Central memory CD8-positive, alpha-beta T cell (primary cell): ENCODE results near the gene STRN.
A peak's percentile ranks its signal among the peaks of the same experiment; 100 is the strongest.
"Not testable (repeated sequence)": the region's sequence is repeated elsewhere in the genome, so short reads cannot be mapped to it uniquely, and the experiment has no call there.

Experiments
- ATAC-seq: fragments of 150-1000 bp; cut with Tn5 transposase; replicated peaks from 2 replicates; pipeline ENCODE4 v1.10.0; 2022; ENCODE audit warnings: mild to moderate bottlenecking, moderate FRiP score, moderate number of reproducible peaks; ENCODE audit not compliant: poor library complexity, severe bottlenecking; ENCODE audit errors: extremely low read depth
- DNase-seq, 2 donors: peaks; one replicate each; pipeline ENCODE4 v3.0.0; 2021; ENCODE audit warnings: low spot score in 2 of 2
- H3K27ac Mint-ChIP-seq: one replicate; pipeline ENCODE4 v1.8.0; 2022; ENCODE audit warnings: low read depth, mild to moderate bottlenecking, moderate library complexity, mixed read lengths
- H3K27me3 Mint-ChIP-seq: one replicate; pipeline ENCODE4 v1.8.0; 2022; ENCODE audit warnings: mixed read lengths
- H3K36me3 Mint-ChIP-seq: one replicate; pipeline ENCODE4 v1.8.0; 2022; ENCODE audit warnings: mild to moderate bottlenecking, moderate library complexity, mixed read lengths; ENCODE audit not compliant: insufficient read depth
- H3K4me1 Mint-ChIP-seq: one replicate; pipeline ENCODE4 v1.8.0; 2022; ENCODE audit warnings: mixed read lengths
- H3K4me3 Mint-ChIP-seq: one replicate; pipeline ENCODE4 v1.8.0; 2022; ENCODE audit warnings: mild to moderate bottlenecking, moderate library complexity, mixed read lengths
- H3K9me3 Mint-ChIP-seq: one replicate; pipeline ENCODE4 v1.8.0; 2022; ENCODE audit warnings: mixed read lengths

STRN gene

DNA sequence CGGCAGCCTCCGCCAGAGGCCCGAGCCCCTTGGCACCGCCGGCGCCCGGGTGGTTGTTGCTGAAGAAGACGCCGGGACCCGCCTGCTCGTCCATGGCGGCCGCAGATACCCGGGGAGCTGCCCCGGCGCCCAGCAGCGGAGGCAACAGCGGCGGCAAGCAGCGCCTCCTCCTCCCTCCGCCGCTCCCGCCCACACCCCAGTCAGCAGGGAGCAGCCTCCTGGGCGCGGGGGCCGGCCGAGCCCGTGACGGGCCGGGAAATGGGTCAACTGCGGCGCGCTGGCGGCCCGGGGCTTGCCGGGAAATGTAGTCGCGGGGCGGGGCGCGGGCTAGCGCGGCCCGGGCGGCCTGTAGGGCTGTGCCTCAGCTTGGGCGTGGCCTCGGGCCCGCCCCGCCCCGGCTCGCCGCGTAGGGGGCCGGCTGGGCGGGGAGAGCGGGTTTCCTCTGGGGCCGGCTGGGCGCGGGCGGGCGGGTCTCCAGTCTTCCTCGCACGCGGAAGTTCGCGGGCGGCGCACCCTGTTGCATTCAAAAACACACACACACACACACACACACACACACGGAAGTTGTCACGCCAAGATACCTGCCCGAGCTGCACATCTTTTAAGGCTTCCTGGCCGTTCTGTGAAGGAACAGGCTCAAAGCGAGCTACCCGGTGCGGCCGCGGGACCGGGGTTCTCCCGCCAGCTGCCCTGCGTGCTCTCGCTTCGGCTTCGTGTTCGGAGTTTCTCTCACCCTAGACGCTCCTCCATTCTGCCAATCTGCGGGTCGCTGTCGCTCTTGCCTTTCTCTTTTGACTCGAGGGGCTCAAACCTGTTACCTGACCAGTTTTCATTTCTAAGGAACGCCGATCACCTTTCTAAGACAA is at the start of gene STRN:
Gene STRN, minus strand, starts transcription at position 167 of the 866 bp plus-strand sequence. Its CDS starts 73 bp downstream, at position 94.
- no peaks in the 10 kb centered on the region for H3K9me3 Mint-ChIP-seq

DNA sequence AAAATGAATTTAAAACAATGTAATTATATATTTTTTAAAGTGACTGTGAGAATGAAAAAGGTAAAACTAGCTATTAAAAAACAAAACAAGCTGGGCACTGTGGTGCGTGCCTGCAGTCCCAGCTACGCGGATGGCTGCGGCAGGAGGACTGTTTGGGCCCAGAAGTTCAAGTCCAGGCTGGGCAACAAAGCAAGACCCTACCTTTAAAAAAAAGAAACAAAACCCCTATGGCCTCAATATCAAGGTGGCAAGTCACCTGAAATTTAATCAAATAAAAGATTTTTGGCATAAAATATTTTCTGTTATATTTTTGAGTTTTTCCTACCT is 46.9 kb upstream of the STRN start:
- peaks cover 69% of the 10 kb centered on the region for H3K36me3 Mint-ChIP-seq
- H3K4me3 Mint-ChIP-seq = no peak overlapping the region
- DNase-seq = no peak
- H3K27ac Mint-ChIP-seq = no peak overlapping the region
- no peak for ATAC-seq
- no peaks in the 10 kb centered on the region for H3K9me3 Mint-ChIP-seq
- H3K27me3 Mint-ChIP-seq = no peaks in the 10 kb centered on the region
- no peaks in the 10 kb centered on the region for H3K4me1 Mint-ChIP-seq

More for the DNA sequence above, at the start of gene STRN:
- peak; percentile 95 to 97 for DNase-seq
- peak within 1 kb of the TSS; percentile 93 for H3K4me3 Mint-ChIP-seq
- H3K4me1 Mint-ChIP-seq = peaks cover 51% of the 10 kb centered on the region
- peak within 1 kb of the TSS; percentile 98 for H3K27ac Mint-ChIP-seq
- ATAC-seq = peak; percentile 91
- peaks cover 7% of the 10 kb centered on the region for H3K36me3 Mint-ChIP-seq
- H3K27me3 Mint-ChIP-seq = no peaks in the 10 kb centered on the region

DNA sequence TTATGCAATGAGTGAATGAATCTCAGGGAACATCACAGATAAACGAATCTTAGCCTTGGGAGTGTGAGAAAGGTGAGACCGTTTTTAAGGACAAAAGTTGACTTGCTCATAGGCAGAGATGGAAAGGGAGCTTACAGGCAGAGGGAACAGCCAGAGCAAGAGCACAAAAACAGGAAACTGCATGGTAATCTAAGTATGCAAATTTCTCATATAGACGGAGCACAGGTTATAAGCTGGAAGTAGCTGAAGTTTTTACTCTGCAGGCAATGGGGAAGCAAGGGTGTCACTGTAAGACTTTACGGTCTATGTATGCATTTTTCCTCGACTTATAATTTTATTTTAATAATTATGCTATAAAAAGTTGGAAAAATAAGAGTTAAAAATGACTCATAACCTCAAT is 44.8 kb upstream of the STRN start:
- no peak overlapping the region for H3K27ac Mint-ChIP-seq
- no peak for DNase-seq
- peaks cover 66% of the 10 kb centered on the region for H3K36me3 Mint-ChIP-seq
- H3K4me1 Mint-ChIP-seq = no peaks in the 10 kb centered on the region
- no peak for ATAC-seq
- H3K27me3 Mint-ChIP-seq = no peaks in the 10 kb centered on the region
- no peak overlapping the region for H3K4me3 Mint-ChIP-seq
- no peaks in the 10 kb centered on the region for H3K9me3 Mint-ChIP-seq

- H3K36me3 Mint-ChIP-seq = peaks cover 59% of the 10 kb centered on the region
- H3K4me3 Mint-ChIP-seq = peak overlapping the region; percentile 21
- peak overlapping the region; percentile 62 for H3K27ac Mint-ChIP-seq
Measured at GRCh38 chr2:37005118-37005868, 39.0 kb upstream of the STRN start.

DNA sequence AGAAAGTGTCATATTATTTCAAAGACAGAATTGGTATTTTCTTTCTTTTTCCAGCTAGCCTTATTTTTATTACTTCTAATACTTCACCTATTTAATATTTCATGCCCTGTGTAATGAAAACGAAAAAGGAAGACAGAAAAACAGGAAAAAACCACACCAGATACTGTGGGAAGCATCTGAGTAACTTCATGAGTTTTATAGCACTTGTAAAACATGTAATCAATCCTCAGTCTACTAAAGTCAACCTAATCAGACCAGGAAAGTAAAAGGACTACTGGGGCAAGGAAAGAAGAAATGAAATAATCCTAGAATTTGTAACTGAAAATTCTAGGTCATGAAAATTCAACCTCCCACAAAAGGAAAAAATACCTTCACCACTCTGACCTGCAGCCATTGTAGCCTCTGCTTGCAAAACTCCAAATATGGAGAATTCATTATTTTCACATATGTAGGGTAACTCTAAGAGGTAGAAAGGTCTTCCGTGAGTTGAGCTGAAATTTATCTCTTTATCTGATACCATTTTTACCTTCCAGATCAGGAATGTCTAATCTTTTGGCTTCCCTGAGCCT is 34.7 kb upstream of the STRN start:
- DNase-seq (no peak), ATAC-seq (no peak)
- Mint-ChIP-seq H3K4me3 (no peak overlapping the region), H3K27me3 (no peaks in the 10 kb centered on the region), H3K9me3 (no peaks in the 10 kb centered on the region), H3K4me1 (peaks cover 10% of the 10 kb centered on the region), H3K36me3 (peaks cover 68% of the 10 kb centered on the region), H3K27ac (no peak overlapping the region)

More at GRCh38 chr2:37005118-37005868, 39.0 kb upstream of the STRN start:
- Mint-ChIP-seq H3K9me3 (no peaks in the 10 kb centered on the region), H3K4me1 (peaks cover 10% of the 10 kb centered on the region), H3K27me3 (no peaks in the 10 kb centered on the region)
- ATAC-seq = peak; percentile 88
- DNase-seq = no peak

DNA sequence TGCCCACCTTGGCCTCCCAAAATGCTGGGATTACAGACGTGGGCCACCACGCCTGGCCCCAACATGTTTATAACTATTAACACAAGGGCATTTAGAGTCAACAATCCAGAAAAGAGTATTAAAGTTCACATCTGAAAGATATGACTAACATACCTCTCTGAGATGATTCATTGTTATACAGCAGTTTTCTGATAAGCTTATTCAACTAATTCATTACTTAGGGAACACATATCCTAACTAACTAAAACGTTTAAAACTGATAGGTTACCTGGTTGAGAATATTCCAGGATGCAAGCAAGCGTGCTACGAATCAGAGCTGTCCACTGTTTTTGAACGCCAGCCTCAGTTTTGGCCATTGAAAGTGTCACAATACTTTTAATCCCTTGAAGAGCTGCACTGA is 34.0 kb upstream of the STRN start:
- Mint-ChIP-seq H3K36me3 (peaks cover 70% of the 10 kb centered on the region), H3K27me3 (no peaks in the 10 kb centered on the region), H3K27ac (no peak overlapping the region), H3K4me1 (peaks cover 8% of the 10 kb centered on the region), H3K4me3 (no peak overlapping the region), H3K9me3 (no peaks in the 10 kb centered on the region)
- DNase-seq (no peak), ATAC-seq (no peak)

DNA sequence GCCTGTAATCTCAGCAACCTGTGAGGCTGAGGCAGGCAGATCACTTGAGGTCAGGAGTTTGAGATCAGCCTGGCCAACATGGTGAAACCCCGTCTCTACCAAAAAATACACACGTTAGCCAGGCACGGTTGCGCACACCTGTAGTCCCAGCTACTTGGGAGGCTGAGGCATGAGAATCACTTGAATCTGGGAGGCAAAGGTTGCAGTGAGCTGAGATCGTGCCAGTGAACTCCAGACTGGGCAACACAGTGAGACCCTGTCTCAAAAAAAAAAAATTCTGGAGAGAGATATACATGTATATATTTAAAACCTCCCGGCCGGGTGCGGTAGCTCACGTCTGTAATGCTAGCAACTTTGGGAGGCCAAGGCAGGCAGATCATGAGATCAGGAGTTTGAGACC is 33.1 kb upstream of the STRN start:
- not testable (repeated sequence) for H3K4me3 Mint-ChIP-seq, H3K4me1 Mint-ChIP-seq, H3K9me3 Mint-ChIP-seq, ATAC-seq, H3K27me3 Mint-ChIP-seq, DNase-seq
- peaks cover 62% of the 10 kb centered on the region for H3K36me3 Mint-ChIP-seq
- peak overlapping the region; percentile 32 for H3K27ac Mint-ChIP-seq

DNA sequence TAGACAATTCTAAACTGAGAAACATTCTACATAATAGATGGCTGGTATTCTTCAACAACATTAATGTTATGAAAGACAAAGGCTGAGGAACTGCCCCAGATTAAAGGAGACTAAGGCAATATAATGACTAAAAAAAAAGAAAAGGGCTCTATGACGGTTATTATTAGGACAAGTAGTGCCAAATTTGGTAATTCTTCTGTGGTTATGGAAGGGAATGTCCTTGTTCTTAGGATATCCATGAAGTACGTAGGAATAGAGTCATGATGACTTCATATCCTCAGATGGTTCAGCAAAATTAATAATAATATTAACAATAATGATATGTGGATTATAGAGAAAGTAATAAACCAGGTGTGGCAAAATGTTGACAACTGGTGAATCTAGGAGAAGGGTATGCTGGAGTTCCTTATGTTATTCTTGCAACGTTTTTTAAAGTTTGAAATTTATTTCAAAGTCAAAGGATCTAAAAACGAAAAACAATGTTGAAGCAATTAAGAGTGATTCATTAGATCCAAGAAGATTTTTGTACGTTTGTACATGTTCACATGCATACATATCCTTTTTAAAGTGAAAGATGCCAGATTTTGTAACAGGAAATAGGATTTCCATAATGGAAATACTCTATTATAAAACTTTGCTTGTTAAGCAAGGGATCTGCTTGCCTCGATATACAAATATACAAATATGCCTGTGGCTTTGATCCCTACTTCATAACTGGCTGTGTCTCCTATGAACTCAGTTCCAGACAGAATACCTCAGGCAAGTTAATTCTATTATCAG is 27.7 kb upstream of the STRN start:
- peaks cover 39% of the 10 kb centered on the region for H3K36me3 Mint-ChIP-seq
- H3K4me1 Mint-ChIP-seq = no peaks in the 10 kb centered on the region

GRCh38 chr2:36988008-36988407 is 21.7 kb upstream of the STRN start:
- no peak for ATAC-seq
- no peak for DNase-seq
- Mint-ChIP-seq H3K4me1 (no peaks in the 10 kb centered on the region), H3K27me3 (no peaks in the 10 kb centered on the region), H3K4me3 (no peak overlapping the region), H3K27ac (no peak overlapping the region), H3K36me3 (peaks cover 36% of the 10 kb centered on the region), H3K9me3 (no peaks in the 10 kb centered on the region)

More for the DNA sequence above, 27.7 kb upstream of the STRN start:
- no peak for ATAC-seq
- Mint-ChIP-seq H3K9me3 (no peaks in the 10 kb centered on the region), H3K4me3 (no peak overlapping the region), H3K27me3 (no peaks in the 10 kb centered on the region), H3K27ac (no peak overlapping the region)
- DNase-seq = no peak

DNA sequence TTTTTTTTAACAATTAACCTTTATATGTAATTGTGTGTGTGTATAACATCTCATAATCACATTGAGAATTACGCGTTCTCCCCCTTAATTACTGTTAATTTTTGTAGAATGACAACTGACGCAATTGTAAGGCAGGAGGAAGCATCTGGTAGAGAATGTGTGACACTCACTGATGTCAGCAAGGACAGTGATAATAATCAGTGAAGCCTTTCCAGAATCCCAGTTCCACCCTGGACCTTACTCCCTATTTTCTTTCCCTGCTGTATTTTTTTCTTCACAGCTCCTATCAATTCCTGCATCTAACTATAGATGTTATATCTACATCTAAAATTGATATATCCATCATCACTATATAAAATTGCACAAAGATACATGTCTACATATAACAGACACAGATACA is 16.1 kb upstream of the STRN start:
- DNase-seq (no peak), ATAC-seq (no peak)
- no peak overlapping the region for H3K27ac Mint-ChIP-seq
- no peaks in the 10 kb centered on the region for H3K27me3 Mint-ChIP-seq
- no peaks in the 10 kb centered on the region for H3K4me1 Mint-ChIP-seq
- peaks cover 37% of the 10 kb centered on the region for H3K36me3 Mint-ChIP-seq
- H3K9me3 Mint-ChIP-seq = no peaks in the 10 kb centered on the region
- no peak overlapping the region for H3K4me3 Mint-ChIP-seq

DNA sequence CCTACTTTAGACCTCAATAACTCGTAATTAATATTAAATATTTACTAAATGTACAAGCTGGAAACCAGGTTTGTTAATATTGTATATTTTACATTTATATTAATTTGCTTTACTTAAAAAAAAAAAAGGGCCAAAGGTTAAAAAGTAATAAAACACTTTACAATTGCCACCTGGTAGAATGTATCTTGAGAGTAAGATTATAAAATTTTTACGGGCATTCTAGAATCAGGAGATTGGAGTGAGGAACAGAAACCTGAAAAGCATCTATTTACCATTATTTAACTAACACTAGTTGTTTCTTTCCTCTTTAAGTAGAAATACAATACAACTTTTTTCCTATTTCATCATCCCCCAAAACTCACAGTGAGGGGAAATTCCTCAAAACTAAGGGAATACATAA is 15.6 kb upstream of the STRN start:
- DNase-seq (no peak), ATAC-seq (no peak)
- no peaks in the 10 kb centered on the region for H3K4me1 Mint-ChIP-seq
- no peak overlapping the region for H3K27ac Mint-ChIP-seq
- H3K36me3 Mint-ChIP-seq = peaks cover 36% of the 10 kb centered on the region
- no peaks in the 10 kb centered on the region for H3K9me3 Mint-ChIP-seq
- no peaks in the 10 kb centered on the region for H3K27me3 Mint-ChIP-seq
- no peak overlapping the region for H3K4me3 Mint-ChIP-seq

DNA sequence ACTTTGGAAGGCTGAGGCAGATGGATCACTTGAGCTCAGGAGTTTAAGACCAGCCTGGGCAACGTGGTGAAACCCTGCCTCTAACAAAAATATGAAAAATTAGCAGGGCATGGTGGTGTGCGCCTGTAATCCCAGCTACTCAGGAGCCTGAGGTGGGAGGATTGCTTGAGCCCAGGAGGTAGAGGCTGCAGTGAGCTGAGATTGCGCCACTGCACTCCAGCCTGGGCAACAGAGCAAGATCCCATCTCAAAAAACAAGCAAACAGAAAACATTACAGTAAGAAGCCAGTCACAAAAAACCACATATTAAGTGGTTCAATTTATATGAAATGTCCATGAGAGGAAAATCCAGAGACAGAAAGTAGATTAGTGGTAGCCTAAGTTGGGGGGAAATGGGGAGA is 12.7 kb upstream of the STRN start:
- ATAC-seq, H3K4me3 Mint-ChIP-seq, DNase-seq, H3K9me3 Mint-ChIP-seq, H3K4me1 Mint-ChIP-seq, H3K27ac Mint-ChIP-seq, H3K27me3 Mint-ChIP-seq: not testable (repeated sequence)
- peaks cover 22% of the 10 kb centered on the region for H3K36me3 Mint-ChIP-seq
